GM21528 (cell line): ENCODE measurements around the gene IQGAP2.
"Not testable (repeated sequence)": the region's sequence is repeated elsewhere in the genome, so short reads cannot be mapped to it uniquely, and the experiment has no call there.

Experiments used
- ATAC-seq: cut with Tn5 transposase; IDR thresholded peaks from one replicate; pipeline ENCODE4 v1.9.1; 2021; ENCODE audit warnings: mild to moderate bottlenecking, moderate library complexity; ENCODE audit not compliant: unreplicated experiment, low FRiP score

The IQGAP2 gene

DNA sequence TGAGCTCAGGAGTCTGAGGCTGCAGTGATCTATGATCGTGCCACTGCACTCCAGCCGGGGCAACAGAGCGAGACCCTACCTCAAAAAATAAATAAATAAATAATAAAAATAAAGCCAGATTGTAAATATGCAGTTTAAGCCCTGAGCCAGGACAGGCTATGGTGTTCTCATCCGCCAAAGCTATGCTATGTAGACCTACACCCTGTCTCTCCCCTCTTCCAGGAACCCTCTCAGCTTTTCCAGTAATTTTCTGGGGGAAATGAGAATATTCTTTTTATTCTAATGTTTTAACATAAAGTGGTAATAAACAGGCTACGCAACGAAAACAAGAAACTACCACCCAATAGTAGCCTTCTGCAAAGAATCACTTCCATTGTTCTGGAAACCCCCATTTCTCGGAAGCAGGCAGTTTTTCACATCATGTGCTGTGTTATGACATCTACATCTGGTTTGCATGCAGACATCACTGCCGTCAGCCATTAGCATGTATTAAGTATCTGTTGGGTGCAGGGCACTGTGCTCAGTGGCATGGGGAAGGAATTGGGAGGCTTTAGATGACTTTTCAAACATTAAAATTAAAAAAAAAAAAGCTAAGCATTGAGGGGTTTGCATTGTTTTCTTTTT, 274.9 kb downstream of the IQGAP2 start:
- ATAC-seq = no peak

- no peak for ATAC-seq
Observed at GRCh38 chr5:76679231-76679630, 276.1 kb downstream of the IQGAP2 start.

GRCh38 chr5:76680826-76681225, 277.7 kb downstream of the IQGAP2 start:
- not testable (repeated sequence) for ATAC-seq

- no peak for ATAC-seq
Observed at GRCh38 chr5:76681287-76681686, 278.2 kb downstream of the IQGAP2 start.

DNA sequence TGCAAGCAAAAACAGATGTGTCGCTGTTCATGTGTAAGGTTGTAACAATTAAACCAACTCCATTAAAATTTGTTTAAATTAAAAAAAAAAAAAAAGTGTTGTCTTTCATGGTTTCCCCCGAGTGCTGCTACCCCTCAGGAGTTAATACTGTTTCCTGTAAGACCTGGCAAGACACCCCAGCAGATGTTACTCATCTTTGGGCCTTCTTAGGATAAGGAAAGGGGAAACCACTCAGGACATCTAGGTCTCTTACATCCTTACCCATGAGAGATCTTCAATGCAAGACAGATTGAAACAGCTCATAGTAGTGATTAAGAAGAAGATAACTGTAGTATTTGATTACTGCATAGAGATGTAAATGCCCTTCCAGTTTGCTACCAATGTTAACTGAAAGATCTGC, 279.3 kb downstream of the IQGAP2 start:
- ATAC-seq = no peak

- ATAC-seq = no peak
Observed at GRCh38 chr5:76683816-76684731, 281.0 kb downstream of the IQGAP2 start.

DNA sequence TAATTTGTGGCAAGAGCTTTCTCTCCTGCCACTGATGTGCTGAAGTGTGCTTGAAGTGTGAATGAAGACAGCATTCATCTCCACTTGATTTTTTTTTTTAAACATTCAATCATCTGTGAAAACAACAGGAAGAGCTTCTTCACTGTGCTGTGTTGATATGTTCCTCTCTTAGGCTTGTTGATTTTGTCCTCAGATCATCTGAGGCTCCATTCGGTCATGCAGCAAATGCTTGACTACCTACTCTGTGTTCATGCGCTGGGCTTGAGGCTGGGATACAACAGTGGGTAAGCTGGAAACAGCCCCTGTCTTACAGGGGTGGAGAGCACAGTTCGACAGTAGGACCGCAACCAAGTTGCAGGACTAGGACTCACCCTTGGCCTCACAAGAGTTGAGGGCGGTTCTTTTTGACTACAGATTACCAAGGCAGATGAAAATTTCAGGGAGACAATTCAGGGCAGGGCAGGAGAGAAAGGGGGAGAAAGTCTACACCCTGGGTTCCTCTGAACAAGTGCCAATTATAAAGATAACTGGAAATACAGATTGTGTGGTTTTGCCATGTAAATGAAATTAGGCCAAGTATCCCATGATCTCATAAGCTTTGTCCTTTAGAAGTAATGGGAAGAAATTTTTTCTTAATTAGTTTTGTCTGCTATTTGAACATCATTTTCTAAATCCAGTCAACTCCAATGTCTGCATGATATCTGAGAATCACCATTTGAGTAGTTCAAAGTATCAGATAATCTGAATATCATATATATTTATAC, 281.9 kb downstream of the IQGAP2 start:
- ATAC-seq = no peak

- no peak for ATAC-seq
Observed at GRCh38 chr5:76685704-76686103, 282.6 kb downstream of the IQGAP2 start.

DNA sequence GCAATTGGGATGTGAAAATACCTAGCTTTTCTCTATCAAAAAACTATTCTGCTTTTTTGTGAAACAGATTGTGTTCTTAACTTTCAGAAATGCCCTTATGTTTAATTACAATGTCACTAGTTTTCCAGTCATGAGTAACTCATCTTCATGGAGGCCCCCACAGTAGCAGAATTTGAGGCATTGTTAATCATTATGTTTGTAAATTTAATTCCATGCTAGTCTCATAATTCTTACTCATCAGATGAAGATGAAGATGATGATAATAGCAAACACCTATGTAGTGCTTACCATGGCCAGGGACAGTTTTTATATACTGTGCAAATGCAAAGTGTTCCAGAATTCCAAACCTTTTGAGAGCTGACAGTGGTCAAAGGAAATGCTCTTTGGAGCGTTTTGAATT, 285.1 kb downstream of the IQGAP2 start:
- no peak for ATAC-seq

DNA sequence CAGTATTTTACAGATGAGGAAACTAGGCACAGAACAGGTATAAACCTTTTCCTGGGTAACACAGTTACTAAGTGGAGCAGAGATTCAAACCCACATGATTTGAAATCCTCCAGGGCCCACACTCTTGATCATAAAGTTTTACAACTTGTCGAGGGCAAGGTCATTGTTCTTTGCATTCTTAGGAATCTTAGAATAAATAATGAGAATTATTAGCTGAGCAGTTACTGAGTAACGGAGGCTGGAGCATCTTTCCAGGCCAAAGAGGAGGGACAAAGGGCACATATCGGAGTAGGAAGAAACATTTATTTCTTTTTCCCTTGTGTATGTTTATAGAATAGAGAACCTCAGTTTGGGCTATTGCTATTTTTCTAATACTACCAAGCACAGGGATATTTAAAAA, 285.8 kb downstream of the IQGAP2 start:
- ATAC-seq = no peak

DNA sequence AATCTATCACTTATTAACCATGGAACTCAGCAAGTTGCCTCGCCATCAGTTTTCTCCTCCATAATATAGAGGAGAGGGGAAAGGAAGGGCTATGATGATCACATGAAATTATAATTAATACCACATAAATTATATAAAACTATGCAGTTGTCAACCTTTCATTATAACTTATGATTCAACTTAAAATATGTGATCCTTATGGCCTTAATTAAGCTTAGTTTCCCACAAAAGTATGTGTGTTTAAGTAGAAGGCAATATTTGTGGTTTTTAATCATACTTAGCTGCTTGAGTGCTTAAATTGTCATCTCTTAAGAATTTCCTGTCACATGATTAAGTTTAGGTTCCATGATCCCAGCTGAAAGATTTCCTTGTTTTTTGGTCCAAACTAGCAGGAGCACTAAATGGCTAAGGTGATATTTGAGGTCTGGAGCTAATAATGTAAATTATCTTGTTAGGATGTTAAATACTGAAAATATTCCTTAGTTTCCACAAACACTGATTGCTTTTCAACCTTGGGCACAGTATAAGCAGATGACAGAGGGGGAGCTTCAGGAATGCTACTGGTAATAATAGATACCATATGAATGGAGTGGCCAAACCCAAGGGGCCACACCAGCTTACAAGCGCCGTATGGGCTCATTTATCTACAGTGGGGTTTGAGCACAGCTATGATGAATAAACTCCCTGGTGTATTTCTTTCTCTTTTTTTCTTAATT, 286.4 kb downstream of the IQGAP2 start:
- no peak for ATAC-seq

DNA sequence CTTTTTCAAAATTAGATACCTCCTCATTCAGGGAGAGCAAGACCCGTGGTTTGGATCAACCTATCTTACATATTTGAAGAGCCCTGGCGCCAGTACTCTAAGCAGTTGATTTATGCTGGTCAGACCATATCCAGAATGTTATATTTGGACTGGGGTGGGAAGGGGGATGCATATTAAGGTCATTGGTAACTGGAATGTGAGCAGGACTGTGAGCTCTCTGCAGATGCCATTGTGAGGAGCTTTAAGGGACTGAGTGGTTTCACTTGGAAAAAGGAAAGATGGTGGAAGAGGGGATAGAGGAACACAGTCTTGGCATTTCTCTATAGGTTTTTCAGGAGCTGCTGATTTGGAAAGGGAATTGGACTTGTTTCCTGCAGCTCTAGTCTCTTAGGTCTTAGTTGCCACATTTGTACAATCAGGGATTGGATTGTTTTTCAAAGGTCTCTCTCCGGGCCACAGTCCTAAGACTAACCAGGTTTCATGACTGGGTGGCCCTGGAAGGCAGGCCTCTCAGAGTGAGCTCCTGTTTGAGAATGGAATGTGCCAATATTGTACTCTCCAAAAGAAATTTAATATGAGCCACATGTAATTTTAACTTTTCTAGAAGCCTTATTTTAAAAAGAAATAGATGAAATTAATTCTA, 287.1 kb downstream of the IQGAP2 start:
- no peak for ATAC-seq

DNA sequence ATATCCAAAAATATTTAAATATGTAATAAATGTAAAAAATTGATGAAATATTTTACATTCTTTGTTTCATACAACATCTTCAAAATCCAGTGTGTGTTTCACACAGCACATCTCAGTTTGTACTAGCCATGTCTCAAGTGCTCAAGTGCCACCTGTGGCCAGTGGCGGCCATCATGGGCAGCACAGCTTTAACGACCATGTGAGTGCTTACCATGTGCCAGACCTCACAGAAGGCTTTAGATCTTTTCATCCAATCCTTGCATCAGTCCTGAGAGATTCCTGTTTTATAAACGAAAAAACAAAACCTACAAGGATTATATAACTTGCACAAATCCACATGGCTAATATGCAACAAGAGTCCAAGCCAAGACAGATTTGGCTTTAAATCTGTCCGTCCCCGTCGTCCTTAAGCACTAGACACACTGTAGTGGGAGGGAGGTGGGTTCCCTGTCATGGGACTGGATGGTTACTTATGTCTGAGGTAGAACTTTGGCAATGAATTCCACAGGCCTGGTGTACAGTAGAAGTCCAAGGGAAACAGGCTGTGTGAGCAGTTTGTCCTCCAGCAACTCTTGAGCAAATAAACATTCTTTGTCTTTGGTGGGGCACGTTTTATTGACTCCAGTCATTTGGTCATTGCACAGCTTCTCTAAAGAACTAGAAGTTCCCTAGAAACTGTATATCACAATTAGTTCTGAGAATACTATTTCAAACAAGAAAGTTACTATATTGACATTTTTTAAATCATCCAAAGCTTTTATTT, 287.8 kb downstream of the IQGAP2 start:
- ATAC-seq = no peak

- ATAC-seq = no peak
Observed at GRCh38 chr5:76691467-76692273, 288.6 kb downstream of the IQGAP2 start.

- no peak for ATAC-seq
Observed at GRCh38 chr5:76692274-76692540, 289.1 kb downstream of the IQGAP2 start.

DNA sequence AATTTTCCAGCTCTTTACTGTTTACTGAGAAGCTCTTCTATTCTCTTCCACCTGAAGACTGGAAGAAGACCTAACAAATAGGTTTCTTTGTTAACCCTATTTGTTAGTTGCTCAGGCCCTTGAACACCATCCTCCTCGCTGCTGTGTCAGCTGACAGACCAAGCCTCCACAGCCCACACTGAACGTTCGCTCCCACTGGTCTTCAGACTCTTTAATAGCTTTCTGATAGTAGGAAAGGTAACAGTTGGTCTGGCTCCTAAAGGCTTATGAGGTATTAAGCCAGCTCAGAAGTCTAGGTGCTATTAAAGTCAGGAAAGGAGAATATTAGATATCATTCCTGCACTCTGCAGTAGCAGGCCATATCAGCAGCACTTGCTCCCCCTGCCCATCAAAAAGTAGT, 289.6 kb downstream of the IQGAP2 start:
- no peak for ATAC-seq

GRCh38 chr5:76693141-76693540, 290.1 kb downstream of the IQGAP2 start:
- ATAC-seq = no peak

GRCh38 chr5:76694317-76694716, 291.2 kb downstream of the IQGAP2 start:
- no peak for ATAC-seq

GRCh38 chr5:76695346-76695745, 292.3 kb downstream of the IQGAP2 start:
- ATAC-seq = no peak
